ENCODE measurements around the gene EIF3I.

GRCh38 chr1:32263744-32264143 is 41.5 kb downstream of the EIF3I start:
- no peak for TF ChIP-seq EZH2 (IDR thresholded peaks at IDR 0.05; ENCODE audit: insufficient read depth, poor library complexity, severe bottlenecking)
- TF ChIP-seq EZH2phosphoT487 (IDR thresholded peaks at IDR 0.05; ENCODE audit: insufficient read depth, low read depth): no peak

All from GM23248 (cell line).